ENCODE data around the gene UBAP1. TPM values are rescaled to one million over a fixed set of nuclear protein-coding genes. Genes with fewer than 3 reads are reported as not detected.
"Not testable (repeated sequence)": the region's sequence is repeated elsewhere in the genome, so short reads cannot be mapped to it uniquely, and the experiment has no call there.

Gene UBAP1
- total and polyA plus RNA-seq, 2 donors (not counting 1 experiment from before 2014, with no cell fraction given), result 20.4 to 27.0 TPM

GRCh38 chr9:34242830-34243229 lies 64.0 kb downstream of the UBAP1 start:
- peaks cover 10% of the 10 kb centered on the region for H3K79me2 ChIP-seq (ENCODE audit: control insufficient read depth, insufficient read depth, low read length)
- CTCF ChIA-PET, result interaction anchor here (4.5 kb wide), 1 partner anchor 10 kb away, joined by 18 read pairs; no protein-coding TSS in a partner anchor

DNA sequence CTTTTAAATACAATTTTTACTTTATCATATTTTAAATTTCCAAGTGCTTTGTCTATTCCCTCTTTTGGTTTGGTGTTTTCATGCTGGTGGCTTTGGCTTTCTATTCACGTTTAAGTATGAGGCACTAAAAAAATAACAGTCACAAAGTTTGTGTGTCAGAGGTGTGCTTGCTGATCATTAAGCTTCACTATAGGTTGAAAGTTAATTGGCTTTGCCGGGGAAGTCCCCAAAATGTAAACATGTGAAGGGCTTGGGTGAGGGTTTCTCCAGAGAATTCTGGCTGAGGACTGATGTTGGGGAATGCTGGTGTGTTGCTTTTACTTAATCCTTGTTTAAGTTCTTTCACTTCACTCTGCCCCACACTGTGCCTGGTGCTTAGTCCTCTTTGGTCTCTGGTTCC lies 66.4 kb downstream of the UBAP1 start:
- intact Hi-C loops (cut with micrococcal nuclease), result not testable (repeated sequence)

More at GRCh38 chr9:34242830-34243229, 64.0 kb downstream of the UBAP1 start:
- Histone ChIP-seq H3K27ac (ENCODE audit: low read length in 2 of 2) (no peak overlapping the region), H3K4me3 (ENCODE audit: control extremely low read depth in 1 of 5, extremely low read depth in 1 of 5, insufficient read depth in 1 of 5, low read depth in 2 of 5, low read length in 4 of 5) (no peak overlapping the region), H2AFZ (ENCODE audit: insufficient read depth, low read depth, low read length, poor library complexity, severe bottlenecking) (no peak overlapping the region), H3K9me3 (ENCODE audit: control extremely low read depth in 1 of 3, control insufficient read depth in 2 of 3, insufficient read depth in 1 of 3, low read length in 2 of 3) (no peaks in the 10 kb centered on the region), H3K4me1 (ENCODE audit: control insufficient read depth in 2 of 2, insufficient read depth in 2 of 2, low read length in 2 of 2) (no peaks in the 10 kb centered on the region), H3K36me3 (replicated peaks in 1 of 2; ENCODE audit: control extremely low read depth in 1 of 2, control insufficient read depth in 1 of 2, extremely low read depth in 1 of 2, insufficient read depth in 2 of 2, low read length in 1 of 2) (peaks cover 11 to 44% of the 10 kb centered on the region in 2 experiments), H3K27me3 (replicated peaks in 1 of 4; ENCODE audit: control extremely low read depth in 1 of 4, control insufficient read depth in 3 of 4, insufficient read depth in 4 of 4, low read length in 3 of 4) (no peaks in the 10 kb centered on the region), H3K9ac (ENCODE audit: low read length) (no peak overlapping the region), H4K20me1 (ENCODE audit: control insufficient read depth, insufficient read depth, low read length, poor library complexity, severe bottlenecking) (peaks cover 59% of the 10 kb centered on the region), H3K4me2 (replicated peaks; ENCODE audit: low read depth, low read length, poor library complexity, severe bottlenecking) (no peak overlapping the region)
- H3K4me3 Mint-ChIP-seq, result no peak overlapping the region
- no peaks in the 10 kb centered on the region for H3K9me3 Mint-ChIP-seq (ENCODE audit: insufficient read depth)
- TF ChIP-seq EZH2 (IDR thresholded peaks at IDR 0.05; ENCODE audit: borderline replicate concordance, insufficient read depth, low read depth, low read length, poor library complexity, severe bottlenecking), result no peak
- TF ChIP-seq CTCF (IDR thresholded peaks at IDR 0.05), result no peak
- POLR2A ChIA-PET, result no interaction called here
- WGBS (ENCODE audit: insufficient coverage), result 100% methylated on average over 2 of the region's 2 CpGs
- H3K27ac Mint-ChIP-seq, result no peak overlapping the region
- H3K4me1 Mint-ChIP-seq, result no peaks in the 10 kb centered on the region
- intact Hi-C loops (cut with micrococcal nuclease), result no loop called here
- ATAC-seq (ENCODE audit: low read depth) (no peak), DNase-seq (no peak)
- H3K27me3 Mint-ChIP-seq, result no peaks in the 10 kb centered on the region

More for the DNA sequence above, 66.4 kb downstream of the UBAP1 start:
- H3K27ac ChIP-seq (ENCODE audit: low read length in 2 of 2); H3K4me3 ChIP-seq (ENCODE audit: control extremely low read depth in 1 of 5, extremely low read depth in 1 of 5, insufficient read depth in 1 of 5, low read depth in 2 of 5, low read length in 4 of 5); H3K4me1 Mint-ChIP-seq; DNase-seq; H3K4me3 Mint-ChIP-seq; H3K9me3 Mint-ChIP-seq (ENCODE audit: insufficient read depth); H2AFZ ChIP-seq (ENCODE audit: insufficient read depth, low read depth, low read length, poor library complexity, severe bottlenecking); H3K9ac ChIP-seq (ENCODE audit: low read length); H3K4me2 ChIP-seq (replicated peaks; ENCODE audit: low read depth, low read length, poor library complexity, severe bottlenecking); POLR2A ChIA-PET; CTCF ChIA-PET; H3K27me3 Mint-ChIP-seq; H3K27ac Mint-ChIP-seq; ATAC-seq (ENCODE audit: low read depth); H3K4me1 ChIP-seq (ENCODE audit: control insufficient read depth in 2 of 2, insufficient read depth in 2 of 2, low read length in 2 of 2); H3K27me3 ChIP-seq (replicated peaks in 1 of 4; ENCODE audit: control extremely low read depth in 1 of 4, control insufficient read depth in 3 of 4, insufficient read depth in 4 of 4, low read length in 3 of 4); H3K9me3 ChIP-seq (ENCODE audit: control extremely low read depth in 1 of 3, control insufficient read depth in 2 of 3, insufficient read depth in 1 of 3, low read length in 2 of 3): not testable (repeated sequence)
- Histone ChIP-seq H3K36me3 (replicated peaks in 1 of 2; ENCODE audit: control extremely low read depth in 1 of 2, control insufficient read depth in 1 of 2, extremely low read depth in 1 of 2, insufficient read depth in 2 of 2, low read length in 1 of 2) (peaks cover 2 to 58% of the 10 kb centered on the region in 2 experiments), H4K20me1 (ENCODE audit: control insufficient read depth, insufficient read depth, low read length, poor library complexity, severe bottlenecking) (peaks cover 65% of the 10 kb centered on the region), H3K79me2 (ENCODE audit: control insufficient read depth, insufficient read depth, low read length) (peaks cover 10% of the 10 kb centered on the region)
- no CpG with 5 or more reads among the region's 2 CpGs for WGBS (ENCODE audit: insufficient coverage)

Measured in B cell (primary cell).